ENCODE results near the gene COBLL1.
A peak's percentile ranks its signal among the peaks of the same experiment; 100 is the strongest.

Gene COBLL1

GRCh38 chr2:164841719-164842623 lies at the start of gene COBLL1:
COBLL1 (minus strand) TSS chr2:164841823; CDS start chr2:164841196, 627 bp downstream.
- Histone ChIP-seq H3K27me3 (ENCODE audit: control insufficient read depth, insufficient read depth, low read length) (no peaks in the 10 kb centered on the region), H3K27ac (ENCODE audit: low read length) (no peak within 1 kb of the TSS), H3K4me1 (ENCODE audit: control insufficient read depth, insufficient read depth, low read length) (no peaks in the 10 kb centered on the region), H3K36me3 (ENCODE audit: control insufficient read depth, insufficient read depth, low read length) (no peaks in the 10 kb centered on the region), H3K4me3 (ENCODE audit: low read length) (peak within 1 kb of the TSS; percentile 87), H3K9me3 (ENCODE audit: control insufficient read depth, insufficient read depth, low read length) (no peaks in the 10 kb centered on the region)
- no CpG with 5 or more reads among the region's 57 CpGs for WGBS (ENCODE audit: insufficient coverage, insufficient read length)
- DNase-seq (ENCODE audit: low read depth, low spot score) = peak; percentile 83

- H3K4me1 ChIP-seq (ENCODE audit: control insufficient read depth, insufficient read depth, low read length) = no peaks in the 10 kb centered on the region
- WGBS (ENCODE audit: insufficient coverage, insufficient read length) = no CpG with 5 or more reads among the region's 4 CpGs
- H3K4me3 ChIP-seq (ENCODE audit: low read length) = no peak overlapping the region
- no peak for DNase-seq (ENCODE audit: low read depth, low spot score)
- H3K9me3 ChIP-seq (ENCODE audit: control insufficient read depth, insufficient read depth, low read length) = no peaks in the 10 kb centered on the region
- H3K27me3 ChIP-seq (ENCODE audit: control insufficient read depth, insufficient read depth, low read length) = no peaks in the 10 kb centered on the region
- H3K27ac ChIP-seq (ENCODE audit: low read length) = no peak overlapping the region
- no peaks in the 10 kb centered on the region for H3K36me3 ChIP-seq (ENCODE audit: control insufficient read depth, insufficient read depth, low read length)
These were observed 48.9 kb upstream of the COBLL1 start for GRCh38 chr2:164890544-164890943.

- Histone ChIP-seq H3K4me3 (ENCODE audit: low read length) (no peak overlapping the region), H3K9me3 (ENCODE audit: control insufficient read depth, insufficient read depth, low read length) (no peaks in the 10 kb centered on the region), H3K27me3 (ENCODE audit: control insufficient read depth, insufficient read depth, low read length) (no peaks in the 10 kb centered on the region), H3K27ac (ENCODE audit: low read length) (no peak overlapping the region), H3K36me3 (ENCODE audit: control insufficient read depth, insufficient read depth, low read length) (no peaks in the 10 kb centered on the region), H3K4me1 (ENCODE audit: control insufficient read depth, insufficient read depth, low read length) (no peaks in the 10 kb centered on the region)
- WGBS (ENCODE audit: insufficient coverage, insufficient read length) = no CpG with 5 or more reads among the region's 3 CpGs
- no peak for DNase-seq (ENCODE audit: low read depth, low spot score)
These were observed 47.0 kb upstream of the COBLL1 start for GRCh38 chr2:164888592-164888991.

- Histone ChIP-seq H3K27me3 (ENCODE audit: control insufficient read depth, insufficient read depth, low read length) (no peaks in the 10 kb centered on the region), H3K9me3 (ENCODE audit: control insufficient read depth, insufficient read depth, low read length) (no peaks in the 10 kb centered on the region), H3K36me3 (ENCODE audit: control insufficient read depth, insufficient read depth, low read length) (no peaks in the 10 kb centered on the region), H3K27ac (ENCODE audit: low read length) (no peak overlapping the region), H3K4me3 (ENCODE audit: low read length) (no peak overlapping the region), H3K4me1 (ENCODE audit: control insufficient read depth, insufficient read depth, low read length) (no peaks in the 10 kb centered on the region)
- WGBS (ENCODE audit: insufficient coverage, insufficient read length) = no CpG with 5 or more reads among the region's 4 CpGs
- DNase-seq (ENCODE audit: low read depth, low spot score) = no peak
These were observed 46.0 kb upstream of the COBLL1 start for GRCh38 chr2:164887434-164888144.

- WGBS (ENCODE audit: insufficient coverage, insufficient read length) = no CpG with 5 or more reads among the region's 9 CpGs
- no peaks in the 10 kb centered on the region for H3K36me3 ChIP-seq (ENCODE audit: control insufficient read depth, insufficient read depth, low read length)
- DNase-seq (ENCODE audit: low read depth, low spot score) = no peak
- H3K27me3 ChIP-seq (ENCODE audit: control insufficient read depth, insufficient read depth, low read length) = no peaks in the 10 kb centered on the region
- H3K4me1 ChIP-seq (ENCODE audit: control insufficient read depth, insufficient read depth, low read length) = no peaks in the 10 kb centered on the region
- H3K9me3 ChIP-seq (ENCODE audit: control insufficient read depth, insufficient read depth, low read length) = no peaks in the 10 kb centered on the region
- no peak overlapping the region for H3K27ac ChIP-seq (ENCODE audit: low read length)
- H3K4me3 ChIP-seq (ENCODE audit: low read length) = no peak overlapping the region
These were observed 40.7 kb upstream of the COBLL1 start for GRCh38 chr2:164882276-164882675.

- Histone ChIP-seq H3K36me3 (ENCODE audit: control insufficient read depth, insufficient read depth, low read length) (no peaks in the 10 kb centered on the region), H3K27ac (ENCODE audit: low read length) (no peak overlapping the region), H3K4me1 (ENCODE audit: control insufficient read depth, insufficient read depth, low read length) (no peaks in the 10 kb centered on the region), H3K4me3 (ENCODE audit: low read length) (no peak overlapping the region), H3K27me3 (ENCODE audit: control insufficient read depth, insufficient read depth, low read length) (no peaks in the 10 kb centered on the region), H3K9me3 (ENCODE audit: control insufficient read depth, insufficient read depth, low read length) (no peaks in the 10 kb centered on the region)
- WGBS (ENCODE audit: insufficient coverage, insufficient read length) = no CpG with 5 or more reads among the region's 1 CpG
- no peak for DNase-seq (ENCODE audit: low read depth, low spot score)
These were observed 39.9 kb upstream of the COBLL1 start for GRCh38 chr2:164881524-164881923.

- no CpG with 5 or more reads among the region's 2 CpGs for WGBS (ENCODE audit: insufficient coverage, insufficient read length)
These were observed 38.4 kb upstream of the COBLL1 start for GRCh38 chr2:164879901-164880535.

GRCh38 chr2:164877927-164878326 lies 36.3 kb upstream of the COBLL1 start:
- Histone ChIP-seq H3K36me3 (ENCODE audit: control insufficient read depth, insufficient read depth, low read length) (no peaks in the 10 kb centered on the region), H3K4me3 (ENCODE audit: low read length) (no peak overlapping the region), H3K9me3 (ENCODE audit: control insufficient read depth, insufficient read depth, low read length) (no peaks in the 10 kb centered on the region), H3K4me1 (ENCODE audit: control insufficient read depth, insufficient read depth, low read length) (no peaks in the 10 kb centered on the region), H3K27me3 (ENCODE audit: control insufficient read depth, insufficient read depth, low read length) (no peaks in the 10 kb centered on the region), H3K27ac (ENCODE audit: low read length) (no peak overlapping the region)
- no peak for DNase-seq (ENCODE audit: low read depth, low spot score)

More at GRCh38 chr2:164879901-164880535, 38.4 kb upstream of the COBLL1 start:
- Histone ChIP-seq H3K9me3 (ENCODE audit: control insufficient read depth, insufficient read depth, low read length) (no peaks in the 10 kb centered on the region), H3K4me3 (ENCODE audit: low read length) (no peak overlapping the region), H3K36me3 (ENCODE audit: control insufficient read depth, insufficient read depth, low read length) (no peaks in the 10 kb centered on the region), H3K27me3 (ENCODE audit: control insufficient read depth, insufficient read depth, low read length) (no peaks in the 10 kb centered on the region), H3K4me1 (ENCODE audit: control insufficient read depth, insufficient read depth, low read length) (no peaks in the 10 kb centered on the region), H3K27ac (ENCODE audit: low read length) (no peak overlapping the region)
- DNase-seq (ENCODE audit: low read depth, low spot score) = no peak

GRCh38 chr2:164877169-164877568 lies 35.5 kb upstream of the COBLL1 start:
- H3K4me3 ChIP-seq (ENCODE audit: low read length) = no peak overlapping the region
- DNase-seq (ENCODE audit: low read depth, low spot score) = no peak
- no peaks in the 10 kb centered on the region for H3K27me3 ChIP-seq (ENCODE audit: control insufficient read depth, insufficient read depth, low read length)
- no peaks in the 10 kb centered on the region for H3K36me3 ChIP-seq (ENCODE audit: control insufficient read depth, insufficient read depth, low read length)
- no peaks in the 10 kb centered on the region for H3K9me3 ChIP-seq (ENCODE audit: control insufficient read depth, insufficient read depth, low read length)
- WGBS (ENCODE audit: insufficient coverage, insufficient read length) = no CpG with 5 or more reads among the region's 4 CpGs
- H3K4me1 ChIP-seq (ENCODE audit: control insufficient read depth, insufficient read depth, low read length) = no peaks in the 10 kb centered on the region
- H3K27ac ChIP-seq (ENCODE audit: low read length) = no peak overlapping the region

GRCh38 chr2:164875334-164876205 lies 33.9 kb upstream of the COBLL1 start:
- no peak overlapping the region for H3K27ac ChIP-seq (ENCODE audit: low read length)

More at GRCh38 chr2:164875334-164876205, 33.9 kb upstream of the COBLL1 start:
- no peak overlapping the region for H3K4me3 ChIP-seq (ENCODE audit: low read length)
- WGBS (ENCODE audit: insufficient coverage, insufficient read length) = no CpG with 5 or more reads among the region's 10 CpGs
- no peak for DNase-seq (ENCODE audit: low read depth, low spot score)
- no peaks in the 10 kb centered on the region for H3K4me1 ChIP-seq (ENCODE audit: control insufficient read depth, insufficient read depth, low read length)
- H3K27me3 ChIP-seq (ENCODE audit: control insufficient read depth, insufficient read depth, low read length) = no peaks in the 10 kb centered on the region
- H3K36me3 ChIP-seq (ENCODE audit: control insufficient read depth, insufficient read depth, low read length) = no peaks in the 10 kb centered on the region
- H3K9me3 ChIP-seq (ENCODE audit: control insufficient read depth, insufficient read depth, low read length) = no peaks in the 10 kb centered on the region
